Tibial artery (tissue), 4 donors: ENCODE results near the gene TRAF3.

Source experiments
- DNase-seq, 2 donors: peaks; one replicate each; pipeline ENCODE4 v3.0.0-alpha.2; 2019
- H3K27ac ChIP-seq, 2 donors: fragments of 200-600 bp; sonication (generic) in 1 of 2; 1 replicate in 1 of 2; 2 replicates in 1 of 2; pipeline ENCODE4 v1.5.1; 2018 to 2019; ENCODE audit warnings: mild to moderate bottlenecking in 1 of 2
- H3K27me3 ChIP-seq, 2 donors: fragments of 200-600 bp; sonication (generic) in 1 of 2; one replicate each; pipeline versions ENCODE4 v1.5.1 to v1.6.0; 2016 to 2019
- H3K36me3 ChIP-seq, 3 donors: fragments of 200-600 bp; sonication (generic) in 2 of 3; one replicate each; pipeline ENCODE4 v1.5.1; 2016 to 2019; ENCODE audit warnings: mild to moderate bottlenecking in 2 of 3
- H3K4me1 ChIP-seq, 4 donors: fragments of 200-600 bp; sonication (generic) in 2 of 4; 1 replicate in 3 of 4; 2 replicates in 1 of 4; pipeline ENCODE4 v1.5.1; 2016 to 2019
- H3K4me3 ChIP-seq, 2 donors: fragments of 200-600 bp; sonication (generic) in 1 of 2; 1 replicate in 1 of 2; 2 replicates in 1 of 2; pipeline ENCODE4 v1.5.1; 2018 to 2019; ENCODE audit warnings: mild to moderate bottlenecking in 2 of 2
- H3K9me3 ChIP-seq, 3 donors: fragments of 200-600 bp; sonication (generic) in 1 of 3; one replicate each; pipeline ENCODE4 v1.5.1; 2016 to 2019
- intact Hi-C: fragments of 100-400 bp; cut with DNase I; formaldehyde crosslinking; loops from one replicate; pipeline ENCODE4 v1.15.0; 2023; ENCODE audit warnings: low total_unique reads
- TF ChIP-seq, protein P1 (sequence below), 2 experiments: fragments of 200-600 bp in 1 of 2; fragments of 450-650 bp in 1 of 2; IDR thresholded peaks; one replicate each; pipeline ENCODE4 v1.5.1; 2017 to 2019; ENCODE audit warnings: antibody characterized with exemption in 2 of 2, mild to moderate bottlenecking in 1 of 2, moderate library complexity in 1 of 2

Gene TRAF3

DNA sequence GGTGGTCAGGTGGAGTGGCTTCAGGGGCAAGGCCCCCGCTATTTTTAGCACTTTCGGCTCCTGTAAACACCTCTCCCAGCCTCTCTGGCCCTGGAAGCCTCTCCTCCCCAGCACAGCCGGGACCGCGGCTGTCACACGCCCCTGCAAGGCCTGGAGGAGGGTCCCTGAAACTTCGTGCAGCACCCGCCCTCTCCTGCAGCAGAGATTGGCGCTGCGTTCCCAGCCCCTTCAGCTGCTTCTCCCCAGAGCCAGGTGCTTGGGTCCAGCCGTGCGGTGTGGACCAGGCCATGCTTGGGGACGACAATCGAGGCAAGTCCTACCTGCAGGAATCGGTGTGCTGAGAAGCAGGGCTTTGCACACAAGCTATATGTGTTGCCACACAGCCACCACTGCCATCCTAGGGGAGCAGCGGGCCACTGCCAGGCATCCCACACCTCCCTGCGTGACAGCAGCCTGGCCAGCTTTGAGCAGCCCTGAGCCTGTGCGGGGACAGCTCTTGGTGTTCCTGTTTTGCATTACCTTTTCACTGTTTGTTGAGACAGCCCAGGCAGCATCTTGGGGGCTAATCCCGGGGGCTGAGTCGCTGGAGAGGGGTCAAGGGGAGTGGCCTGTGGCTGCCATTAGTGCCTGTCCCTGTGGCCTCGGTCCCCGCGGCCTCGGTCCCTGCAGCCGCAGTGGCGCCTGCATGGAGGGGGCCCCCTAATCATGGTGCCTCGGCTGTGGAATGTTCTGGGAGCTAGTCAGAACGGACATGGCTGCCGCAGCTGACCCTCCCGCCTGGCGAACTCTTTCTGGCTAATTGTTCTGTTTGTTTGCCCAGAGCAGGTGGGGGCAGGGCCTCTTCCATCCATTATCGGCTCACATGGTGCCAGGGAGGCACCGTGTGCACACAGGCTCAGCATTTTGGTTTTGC, 27.6 kb upstream of the TRAF3 start:
- no peak overlapping the region for H3K27ac ChIP-seq
- H3K9me3 ChIP-seq = no peaks in the 10 kb centered on the region
- no peak for DNase-seq
- TF ChIP-seq, protein P1, sequence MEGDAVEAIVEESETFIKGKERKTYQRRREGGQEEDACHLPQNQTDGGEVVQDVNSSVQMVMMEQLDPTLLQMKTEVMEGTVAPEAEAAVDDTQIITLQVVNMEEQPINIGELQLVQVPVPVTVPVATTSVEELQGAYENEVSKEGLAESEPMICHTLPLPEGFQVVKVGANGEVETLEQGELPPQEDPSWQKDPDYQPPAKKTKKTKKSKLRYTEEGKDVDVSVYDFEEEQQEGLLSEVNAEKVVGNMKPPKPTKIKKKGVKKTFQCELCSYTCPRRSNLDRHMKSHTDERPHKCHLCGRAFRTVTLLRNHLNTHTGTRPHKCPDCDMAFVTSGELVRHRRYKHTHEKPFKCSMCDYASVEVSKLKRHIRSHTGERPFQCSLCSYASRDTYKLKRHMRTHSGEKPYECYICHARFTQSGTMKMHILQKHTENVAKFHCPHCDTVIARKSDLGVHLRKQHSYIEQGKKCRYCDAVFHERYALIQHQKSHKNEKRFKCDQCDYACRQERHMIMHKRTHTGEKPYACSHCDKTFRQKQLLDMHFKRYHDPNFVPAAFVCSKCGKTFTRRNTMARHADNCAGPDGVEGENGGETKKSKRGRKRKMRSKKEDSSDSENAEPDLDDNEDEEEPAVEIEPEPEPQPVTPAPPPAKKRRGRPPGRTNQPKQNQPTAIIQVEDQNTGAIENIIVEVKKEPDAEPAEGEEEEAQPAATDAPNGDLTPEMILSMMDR (IDR thresholded peaks at IDR 0.05) = no peak
- H3K4me1 ChIP-seq = no peaks in the 10 kb centered on the region
- H3K27me3 ChIP-seq = no peaks in the 10 kb centered on the region
- H3K36me3 ChIP-seq = peaks cover 0 to 10% (median 0%) of the 10 kb centered on the region in 3 donors
- intact Hi-C loops = loop anchor here (5.0 kb wide), 1 partner anchor 53 kb away; no protein-coding TSS in a partner anchor
- no peak overlapping the region for H3K4me3 ChIP-seq

- Histone ChIP-seq H3K27me3 (no peaks in the 10 kb centered on the region), H3K4me3 (no peak overlapping the region), H3K9me3 (no peaks in the 10 kb centered on the region), H3K4me1 (no peaks in the 10 kb centered on the region), H3K27ac (no peak overlapping the region), H3K36me3 (peaks cover 0 to 10% (median 0%) of the 10 kb centered on the region in 3 donors)
- intact Hi-C loops = loop anchor here (5.0 kb wide), 1 partner anchor 52 kb away; no protein-coding TSS in a partner anchor
- TF ChIP-seq, protein P1 (IDR thresholded peaks at IDR 0.05) = no peak
- no peak for DNase-seq
Observed at GRCh38 chr14:102750376-102750775, 26.9 kb upstream of the TRAF3 start.

- H3K36me3 ChIP-seq = peaks cover 0 to 10% (median 0%) of the 10 kb centered on the region in 3 donors
- intact Hi-C loops = loop anchor here (5.0 kb wide), 1 partner anchor 51 kb away; no protein-coding TSS in a partner anchor
- H3K4me1 ChIP-seq = no peaks in the 10 kb centered on the region
- DNase-seq = no peak
- no peak overlapping the region for H3K4me3 ChIP-seq
- H3K27ac ChIP-seq = no peak overlapping the region
- no peaks in the 10 kb centered on the region for H3K27me3 ChIP-seq
- TF ChIP-seq, protein P1 (IDR thresholded peaks at IDR 0.05) = no peak
- no peaks in the 10 kb centered on the region for H3K9me3 ChIP-seq
Observed at GRCh38 chr14:102751088-102751487, 26.2 kb upstream of the TRAF3 start.

DNA sequence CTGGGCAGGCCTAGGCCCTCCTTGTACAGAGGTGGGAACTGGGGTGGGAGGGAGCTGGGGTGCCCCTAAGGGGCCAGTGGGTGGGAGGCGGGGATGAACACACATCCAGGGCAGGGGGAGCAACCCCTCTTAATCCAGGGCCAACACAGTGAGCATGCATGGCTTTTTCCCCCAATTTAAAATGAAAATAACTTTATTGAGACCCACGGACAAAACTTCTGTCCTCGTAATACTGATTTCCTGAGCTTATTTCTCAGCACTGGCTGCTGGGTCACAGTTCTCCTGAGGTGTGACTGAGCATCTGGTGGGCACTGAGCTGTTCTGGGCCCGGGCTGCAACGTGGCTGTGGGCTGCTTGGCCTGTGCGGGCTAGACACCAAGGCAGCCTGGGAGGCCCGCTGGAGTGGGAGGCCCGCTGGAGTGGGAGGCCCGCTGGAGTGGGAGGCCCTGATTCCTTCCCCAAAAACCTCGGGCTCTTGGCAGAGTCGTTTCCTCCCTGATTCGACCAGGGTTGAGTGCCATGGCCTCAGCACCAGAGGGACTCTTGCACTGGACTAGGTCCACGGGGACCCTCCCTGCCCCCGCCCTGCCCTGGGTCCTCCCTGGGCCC, 24.9 kb upstream of the TRAF3 start:
- Histone ChIP-seq H3K4me1 (no peaks in the 10 kb centered on the region), H3K27me3 (no peaks in the 10 kb centered on the region), H3K9me3 (no peaks in the 10 kb centered on the region), H3K27ac (no peak overlapping the region), H3K36me3 (peaks cover 0 to 7% (median 0%) of the 10 kb centered on the region in 3 donors), H3K4me3 (no peak overlapping the region)
- TF ChIP-seq, protein P1 (IDR thresholded peaks at IDR 0.05) = no peak
- no peak for DNase-seq
- intact Hi-C loops = loop anchor here (5.0 kb wide), 1 partner anchor 50 kb away; no protein-coding TSS in a partner anchor

DNA sequence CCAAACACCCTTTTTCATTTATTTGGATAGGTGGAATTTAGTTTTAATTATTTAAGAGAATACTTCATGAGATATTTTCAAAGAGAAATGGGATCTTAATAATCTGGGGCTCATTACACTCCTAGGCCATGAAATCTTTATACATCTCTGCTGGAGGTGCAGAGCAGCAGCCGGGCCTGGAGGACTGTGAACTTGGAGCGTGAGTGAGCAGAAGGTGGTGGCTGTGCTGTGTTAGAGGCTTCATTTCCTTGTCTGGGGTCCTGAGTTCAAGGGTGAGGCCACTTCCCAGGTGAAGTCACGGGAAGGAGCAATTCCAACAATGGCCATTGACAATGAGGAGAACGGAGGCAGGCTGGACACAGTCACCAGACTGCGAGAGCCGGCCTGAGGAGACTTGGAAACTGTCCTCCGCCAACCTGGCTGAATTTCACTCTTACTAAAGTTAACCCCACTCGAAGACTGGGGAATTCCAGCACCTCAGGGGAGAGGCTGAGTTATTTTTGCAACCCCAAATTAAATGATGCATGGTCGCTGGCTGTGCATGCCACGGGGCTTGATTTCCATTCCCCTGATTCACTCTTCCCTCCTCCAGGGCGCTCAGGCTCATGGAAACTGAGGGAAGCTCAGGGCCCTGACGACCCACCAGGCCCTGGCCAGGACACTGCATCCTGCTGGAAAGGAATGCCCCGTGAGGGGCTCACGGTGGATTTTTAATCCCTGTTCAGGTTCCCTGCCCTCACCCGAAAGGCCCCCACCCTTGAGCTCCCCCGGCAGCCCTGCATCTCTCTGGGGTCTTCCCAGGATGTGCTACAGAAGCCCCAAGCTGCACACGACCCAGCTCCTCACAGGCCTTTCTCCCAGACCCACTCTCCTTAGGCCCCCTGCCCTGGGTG, 22.6 kb upstream of the TRAF3 start:
- TF ChIP-seq, protein P1 (IDR thresholded peaks at IDR 0.05) = no peak
- Histone ChIP-seq H3K27me3 (peaks cover 0 to 9% of the 10 kb centered on the region in 2 donors), H3K9me3 (no peaks in the 10 kb centered on the region), H3K4me1 (no peaks in the 10 kb centered on the region), H3K4me3 (no peak overlapping the region), H3K27ac (no peak overlapping the region), H3K36me3 (no peaks in the 10 kb centered on the region)
- intact Hi-C loops = loop anchor here (5.0 kb wide), 1 partner anchor 48 kb away; no protein-coding TSS in a partner anchor
- no peak for DNase-seq
